Astrocyte of the cerebellum (primary cell): ENCODE results near the gene FLNC.

Source experiments
- DNase-seq: peaks from one replicate; pipeline ENCODE4 v3.0.0-alpha.2; 2011; ENCODE audit warnings: low read depth
- H3K4me3 ChIP-seq: 2 replicates; pipeline ENCODE4 v1.5.1; 2011; ENCODE audit warnings: mild to moderate bottlenecking, low read depth, low read length, moderate library complexity
- in situ Hi-C: cut with HindIII; loops from 2 replicates; pipeline ENCODE4 v1.10.0; 2017; ENCODE audit warnings: low sequenced_read_pairs
- TF ChIP-seq, protein P1 (sequence below): IDR thresholded peaks from 2 replicates; pipeline ENCODE4 v1.5.1; 2012; ENCODE audit warnings: low read length, low read depth, moderate library complexity, mild to moderate bottlenecking; ENCODE audit errors: missing control alignments

Gene FLNC

GRCh38 chr7:128876586-128876977 lies 46.4 kb downstream of the FLNC start:
- TF ChIP-seq, protein P1, sequence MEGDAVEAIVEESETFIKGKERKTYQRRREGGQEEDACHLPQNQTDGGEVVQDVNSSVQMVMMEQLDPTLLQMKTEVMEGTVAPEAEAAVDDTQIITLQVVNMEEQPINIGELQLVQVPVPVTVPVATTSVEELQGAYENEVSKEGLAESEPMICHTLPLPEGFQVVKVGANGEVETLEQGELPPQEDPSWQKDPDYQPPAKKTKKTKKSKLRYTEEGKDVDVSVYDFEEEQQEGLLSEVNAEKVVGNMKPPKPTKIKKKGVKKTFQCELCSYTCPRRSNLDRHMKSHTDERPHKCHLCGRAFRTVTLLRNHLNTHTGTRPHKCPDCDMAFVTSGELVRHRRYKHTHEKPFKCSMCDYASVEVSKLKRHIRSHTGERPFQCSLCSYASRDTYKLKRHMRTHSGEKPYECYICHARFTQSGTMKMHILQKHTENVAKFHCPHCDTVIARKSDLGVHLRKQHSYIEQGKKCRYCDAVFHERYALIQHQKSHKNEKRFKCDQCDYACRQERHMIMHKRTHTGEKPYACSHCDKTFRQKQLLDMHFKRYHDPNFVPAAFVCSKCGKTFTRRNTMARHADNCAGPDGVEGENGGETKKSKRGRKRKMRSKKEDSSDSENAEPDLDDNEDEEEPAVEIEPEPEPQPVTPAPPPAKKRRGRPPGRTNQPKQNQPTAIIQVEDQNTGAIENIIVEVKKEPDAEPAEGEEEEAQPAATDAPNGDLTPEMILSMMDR: no peak
- no peak overlapping the region for H3K4me3 ChIP-seq
- in situ Hi-C loops: no loop called here
- no peak for DNase-seq

GRCh38 chr7:128876978-128877755 lies 47.0 kb downstream of the FLNC start:
- TF ChIP-seq, protein P1: no peak
- H3K4me3 ChIP-seq: no peak overlapping the region
- in situ Hi-C loops: no loop called here
- no peak for DNase-seq

- in situ Hi-C loops: no loop called here
- DNase-seq: no peak
- H3K4me3 ChIP-seq: no peak overlapping the region
- TF ChIP-seq, protein P1: no peak
Observed at GRCh38 chr7:128877756-128878120, 47.5 kb downstream of the FLNC start.

DNA sequence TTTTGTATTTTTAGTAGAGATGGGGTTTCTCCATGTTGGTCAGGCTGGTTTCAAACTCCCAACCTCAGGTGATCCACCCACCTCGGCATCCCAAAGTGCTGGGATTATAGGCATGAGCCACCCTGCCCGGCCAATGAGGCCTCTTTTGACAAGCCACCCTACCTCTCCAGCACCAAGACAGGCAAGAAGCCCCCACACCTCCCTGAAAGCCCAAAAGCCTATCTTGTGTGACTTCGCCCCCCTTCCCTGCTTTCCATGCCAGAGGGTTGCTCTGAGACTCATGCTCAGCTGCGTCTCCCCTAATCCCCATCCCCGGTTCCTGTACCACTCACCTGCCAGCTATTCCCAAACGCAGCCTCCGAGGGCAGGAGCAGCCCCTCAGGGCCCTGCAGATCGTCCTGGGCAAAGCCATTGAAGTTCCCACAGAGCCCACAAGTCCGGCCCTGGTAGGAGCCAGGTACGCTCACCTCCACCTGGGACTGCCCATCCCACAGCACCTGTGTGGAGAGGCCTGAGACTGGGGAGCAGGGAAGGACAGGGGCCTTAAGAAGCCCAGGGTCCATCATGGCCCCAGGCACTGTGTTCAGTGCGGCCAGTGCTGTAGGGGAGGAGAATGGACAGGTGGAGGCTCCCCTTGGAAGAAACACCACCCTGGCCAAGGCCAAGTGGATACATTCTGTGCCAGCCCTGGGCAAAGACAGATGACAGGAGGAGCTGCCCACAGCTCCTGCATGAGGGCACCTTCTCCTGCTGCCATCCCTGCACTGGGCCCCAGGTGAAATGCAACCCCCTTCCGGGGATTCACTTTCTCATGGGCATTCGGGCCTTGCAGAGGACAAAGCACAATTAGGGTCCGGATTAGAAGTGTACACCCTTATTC lies 48.3 kb downstream of the FLNC start:
- in situ Hi-C loops: no loop called here
- no peak for DNase-seq
- no peak overlapping the region for H3K4me3 ChIP-seq
- TF ChIP-seq, protein P1: no peak

DNA sequence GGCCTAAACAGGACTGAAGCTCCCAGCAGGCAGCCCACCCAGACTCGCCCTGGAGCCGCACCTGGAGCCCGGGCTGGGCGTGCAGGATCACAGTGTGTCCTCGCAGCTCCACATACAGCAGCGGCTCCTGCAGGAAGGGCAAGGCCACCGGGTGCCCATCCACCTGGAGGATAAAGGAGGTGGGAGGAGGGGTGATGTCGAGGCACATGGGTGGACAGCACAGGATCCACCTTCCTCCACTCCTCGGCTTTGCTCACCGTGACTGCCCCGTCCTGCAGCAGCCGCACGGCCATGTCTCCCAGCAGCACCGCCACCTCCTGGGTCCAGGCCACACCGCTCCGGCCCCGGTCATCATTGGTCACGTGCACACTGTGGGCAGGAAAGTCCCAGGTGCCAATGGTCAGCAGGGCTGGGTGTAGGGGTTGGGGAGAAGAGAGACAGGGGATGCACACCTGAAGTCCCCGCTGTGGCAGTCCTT lies 49.3 kb downstream of the FLNC start:
- TF ChIP-seq, protein P1: no peak
- H3K4me3 ChIP-seq: no peak overlapping the region
- in situ Hi-C loops: no loop called here
- DNase-seq: no peak

DNA sequence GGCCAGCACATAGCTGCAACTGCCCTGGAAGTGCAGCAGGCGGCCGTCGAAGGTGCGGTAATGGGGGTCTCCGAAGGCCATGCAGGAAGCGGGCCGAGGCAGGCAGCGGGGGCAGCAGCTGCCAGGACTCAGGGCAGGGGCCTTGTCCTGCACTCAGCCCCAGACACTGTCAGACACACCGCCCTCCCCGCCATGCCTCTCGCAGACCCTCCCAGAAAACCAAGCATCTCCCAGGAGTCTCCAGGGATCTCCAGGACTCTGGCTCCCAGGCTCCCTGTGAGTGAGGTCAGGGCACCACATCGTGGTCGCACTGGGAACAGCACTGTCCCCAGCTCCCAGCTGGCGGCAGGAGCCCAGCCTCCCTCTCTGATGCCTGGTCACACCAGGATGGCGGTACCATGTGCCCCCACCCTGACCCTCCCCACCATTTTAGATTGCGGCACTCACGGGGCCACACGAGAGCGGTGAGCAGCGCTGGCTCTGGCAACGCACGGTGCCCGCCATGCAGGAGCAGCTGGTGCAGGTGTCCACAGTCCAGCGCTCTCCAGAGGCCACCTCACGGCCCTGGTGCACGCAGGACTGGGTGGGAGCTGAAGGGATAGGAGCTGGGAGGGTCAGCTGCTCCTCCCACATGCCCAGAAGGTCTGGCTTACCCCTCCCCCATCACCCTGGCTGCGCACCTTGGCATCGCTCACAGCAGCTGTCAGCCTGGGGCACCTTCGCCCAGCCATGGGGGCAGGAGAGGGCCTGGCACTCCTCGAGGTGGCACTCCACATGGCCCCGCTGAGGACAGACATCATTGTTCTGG lies 49.9 kb downstream of the FLNC start:
- TF ChIP-seq, protein P1: peak; percentile 76
- DNase-seq: no peak
- H3K4me3 ChIP-seq: no peak overlapping the region
- in situ Hi-C loops: no loop called here
